ENCODE results near the gene KIF19. TPM values are rescaled to one million over a fixed set of nuclear protein-coding genes. Genes with fewer than 3 reads are reported as not detected.

KIF19 gene, protein sequence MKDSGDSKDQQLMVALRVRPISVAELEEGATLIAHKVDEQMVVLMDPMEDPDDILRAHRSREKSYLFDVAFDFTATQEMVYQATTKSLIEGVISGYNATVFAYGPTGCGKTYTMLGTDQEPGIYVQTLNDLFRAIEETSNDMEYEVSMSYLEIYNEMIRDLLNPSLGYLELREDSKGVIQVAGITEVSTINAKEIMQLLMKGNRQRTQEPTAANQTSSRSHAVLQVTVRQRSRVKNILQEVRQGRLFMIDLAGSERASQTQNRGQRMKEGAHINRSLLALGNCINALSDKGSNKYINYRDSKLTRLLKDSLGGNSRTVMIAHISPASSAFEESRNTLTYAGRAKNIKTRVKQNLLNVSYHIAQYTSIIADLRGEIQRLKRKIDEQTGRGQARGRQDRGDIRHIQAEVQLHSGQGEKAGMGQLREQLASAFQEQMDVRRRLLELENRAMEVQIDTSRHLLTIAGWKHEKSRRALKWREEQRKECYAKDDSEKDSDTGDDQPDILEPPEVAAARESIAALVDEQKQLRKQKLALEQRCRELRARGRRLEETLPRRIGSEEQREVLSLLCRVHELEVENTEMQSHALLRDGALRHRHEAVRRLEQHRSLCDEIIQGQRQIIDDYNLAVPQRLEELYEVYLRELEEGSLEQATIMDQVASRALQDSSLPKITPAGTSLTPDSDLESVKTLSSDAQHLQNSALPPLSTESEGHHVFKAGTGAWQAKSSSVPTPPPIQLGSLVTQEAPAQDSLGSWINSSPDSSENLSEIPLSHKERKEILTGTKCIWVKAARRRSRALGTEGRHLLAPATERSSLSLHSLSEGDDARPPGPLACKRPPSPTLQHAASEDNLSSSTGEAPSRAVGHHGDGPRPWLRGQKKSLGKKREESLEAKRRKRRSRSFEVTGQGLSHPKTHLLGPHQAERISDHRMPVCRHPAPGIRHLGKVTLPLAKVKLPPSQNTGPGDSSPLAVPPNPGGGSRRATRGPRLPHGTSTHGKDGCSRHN
- total RNA-seq: 0.50 and 0.57 TPM in 2 replicates

GRCh38 chr17:74325743-74326379 is at the start of gene KIF19:
Gene KIF19, plus strand, starts transcription at chr17:74326226. Its CDS starts 124 bp downstream, at chr17:74326350.
- intact Hi-C loops (cut with micrococcal nuclease): loop anchor here (1.0 kb wide), 1 partner anchor 28 kb away; no protein-coding TSS in a partner anchor

DNA sequence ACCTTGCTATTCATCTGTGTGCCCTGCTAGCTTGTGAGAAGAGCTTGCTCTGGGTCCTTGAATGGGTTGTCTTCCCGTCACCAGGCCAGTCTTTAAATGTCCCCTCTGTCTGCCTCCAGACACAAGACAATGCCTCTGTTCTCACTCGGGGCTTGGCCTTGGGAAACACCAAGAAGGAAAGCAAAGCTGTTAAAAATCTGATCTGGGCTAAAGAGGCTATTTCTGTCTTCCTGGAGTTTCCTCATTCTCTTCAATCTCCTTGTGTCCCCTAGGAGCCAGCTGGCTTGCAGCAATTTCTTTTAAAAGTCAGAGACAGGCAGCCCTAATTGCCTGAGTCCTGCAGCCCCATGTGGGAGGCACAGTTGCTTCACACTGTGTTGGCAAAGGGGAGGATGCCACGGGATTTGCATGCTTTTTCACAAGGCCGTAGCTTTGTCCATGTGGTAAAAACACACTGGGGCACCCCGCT is 49.5 kb upstream of the KIF19 start:
- intact Hi-C loops (cut with micrococcal nuclease): no loop called here

DNA sequence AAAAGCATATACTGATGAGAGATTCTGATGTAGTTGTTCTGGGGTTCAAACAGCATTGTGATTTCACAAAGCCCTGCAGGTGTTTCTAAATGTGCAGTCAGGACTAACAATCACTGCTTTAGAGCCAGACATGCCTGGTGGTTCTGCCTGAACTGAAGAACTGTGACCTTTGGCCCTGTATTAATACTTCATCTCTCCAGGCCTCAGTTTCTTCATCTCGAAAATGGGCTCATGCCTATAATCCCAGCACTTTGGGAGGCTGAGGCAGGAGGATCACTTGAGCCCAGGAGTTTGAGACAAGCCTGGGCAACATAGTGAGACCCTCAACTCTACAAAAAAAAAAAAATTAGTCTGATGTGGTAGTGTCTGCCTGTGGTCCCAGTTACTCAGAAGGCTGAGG is 48.1 kb upstream of the KIF19 start:
- intact Hi-C loops (cut with micrococcal nuclease): no loop called here

GRCh38 chr17:74279617-74280016 is 46.4 kb upstream of the KIF19 start:
- intact Hi-C loops (cut with micrococcal nuclease): loop anchor here (10.0 kb wide), 1 partner anchor 235 kb away; no protein-coding TSS in a partner anchor

DNA sequence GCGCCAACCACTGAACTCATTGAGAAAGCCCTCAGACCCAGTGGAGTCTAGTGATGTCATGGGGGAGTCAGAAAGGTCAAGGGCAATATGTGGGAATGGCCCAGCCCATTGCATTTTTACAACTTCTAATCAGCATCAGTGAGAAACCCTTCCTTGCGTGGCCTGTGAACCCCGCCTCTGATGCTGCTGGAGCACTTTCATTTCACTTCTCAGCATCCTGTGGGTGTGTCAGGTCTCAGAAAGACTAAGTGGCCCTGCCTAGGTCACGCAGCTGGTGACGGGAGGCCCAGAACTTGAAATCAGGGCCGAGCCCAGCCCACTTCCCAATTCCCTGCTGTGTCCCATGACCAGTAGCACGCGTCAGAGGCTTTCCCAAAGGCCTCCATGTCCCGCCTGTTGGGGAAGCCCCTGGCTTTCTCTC is 45.9 kb upstream of the KIF19 start:
- intact Hi-C loops (cut with micrococcal nuclease): loop anchor here (10.0 kb wide), 1 partner anchor 235 kb away; no protein-coding TSS in a partner anchor

DNA sequence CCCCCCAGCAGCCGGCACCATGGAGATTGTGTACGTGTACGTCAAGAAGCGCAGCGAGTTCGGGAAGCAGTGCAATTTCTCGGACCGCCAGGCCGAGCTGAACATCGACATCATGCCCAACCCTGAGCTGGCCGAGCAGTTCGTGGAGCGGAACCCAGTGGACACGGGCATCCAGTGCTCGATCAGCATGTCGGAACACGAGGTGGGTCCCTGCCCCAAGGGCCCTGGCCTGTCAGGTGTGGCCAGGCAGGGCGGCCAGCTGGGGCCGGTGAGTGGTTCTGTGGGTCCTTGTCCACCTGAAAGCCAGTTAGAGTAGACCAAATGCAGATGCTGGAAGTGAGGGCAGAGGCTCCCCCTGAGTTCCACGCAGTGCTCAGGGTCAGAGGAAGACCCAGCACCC is 44.2 kb upstream of the KIF19 start:
- intact Hi-C loops (cut with micrococcal nuclease): loop anchor here (2.0 to 10.0 kb wide), 2 partner anchors 71 to 233 kb away; no protein-coding TSS in a partner anchor

DNA sequence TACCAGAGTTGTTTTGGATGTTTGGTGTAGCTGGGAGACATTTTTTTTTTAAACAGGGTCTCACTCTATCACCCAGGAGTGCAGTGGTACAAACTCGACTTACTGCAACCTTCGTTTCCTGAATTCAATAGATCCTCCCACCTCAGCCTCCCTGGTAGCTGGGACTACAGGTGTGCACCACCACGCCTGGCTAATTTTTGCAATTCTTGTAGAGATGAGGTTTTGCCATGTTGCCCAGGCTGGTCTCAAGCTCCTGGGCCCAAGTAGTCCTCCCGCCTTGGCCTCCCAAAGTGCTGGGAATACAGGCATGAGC is 43.8 kb upstream of the KIF19 start:
- intact Hi-C loops (cut with micrococcal nuclease): loop anchor here (2.0 to 10.0 kb wide), 2 partner anchors 71 to 233 kb away; no protein-coding TSS in a partner anchor

DNA sequence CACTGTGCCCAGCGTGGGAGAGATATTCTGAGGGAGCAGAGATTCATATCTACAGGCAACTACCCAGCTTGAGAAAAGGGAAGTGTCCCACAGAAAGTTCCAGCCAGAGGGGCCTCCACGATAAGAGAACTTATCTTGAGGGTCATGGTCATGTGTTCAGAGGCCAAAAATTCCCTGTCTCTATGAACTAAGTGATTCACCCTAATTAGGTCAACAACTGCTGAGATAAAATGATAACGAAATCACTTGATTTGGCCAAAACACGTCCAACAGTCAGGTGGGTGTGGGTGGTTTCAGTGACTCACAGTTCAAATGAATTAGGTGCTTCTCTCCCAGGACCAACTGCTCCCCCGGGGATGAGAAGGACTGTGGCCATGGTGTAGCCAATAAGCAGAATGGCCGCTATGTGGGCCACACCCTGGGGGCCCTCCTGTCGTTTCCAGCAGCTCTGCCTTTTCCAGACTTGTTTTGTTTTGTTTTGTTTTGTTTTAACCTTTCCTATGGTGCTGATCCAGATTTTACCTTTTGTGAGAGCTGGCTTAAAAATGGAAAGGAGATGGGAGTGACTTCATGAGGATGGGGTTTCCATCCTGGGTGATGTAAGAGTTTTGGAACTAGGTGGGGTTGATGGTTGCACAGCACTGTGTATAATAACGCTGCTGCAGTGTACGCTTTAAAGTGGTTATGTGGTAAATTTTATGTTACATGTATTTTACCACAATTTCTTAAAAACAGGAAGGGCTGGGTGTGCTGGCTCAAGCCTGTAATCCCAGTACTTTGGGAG is 43.2 kb upstream of the KIF19 start:
- intact Hi-C loops (cut with micrococcal nuclease): loop anchor here (1.0 to 10.0 kb wide), 3 partner anchors 14 to 232 kb away; no protein-coding TSS in a partner anchor

GRCh38 chr17:74283371-74283673 is 42.7 kb upstream of the KIF19 start:
- intact Hi-C loops (cut with micrococcal nuclease): loop anchor here (1.0 to 10.0 kb wide), 3 partner anchors 13 to 231 kb away; no protein-coding TSS in a partner anchor

GRCh38 chr17:74287031-74287602 is 38.9 kb upstream of the KIF19 start:
- intact Hi-C loops (cut with micrococcal nuclease): loop anchor here (10.0 kb wide), 1 partner anchor 228 kb away; no protein-coding TSS in a partner anchor

GRCh38 chr17:74288785-74289184 is 37.2 kb upstream of the KIF19 start:
- intact Hi-C loops (cut with micrococcal nuclease): loop anchor here (10.0 kb wide), 1 partner anchor 226 kb away; no protein-coding TSS in a partner anchor

GRCh38 chr17:74289688-74290087 is 36.3 kb upstream of the KIF19 start:
- intact Hi-C loops (cut with micrococcal nuclease): loop anchor here (10.0 kb wide), 1 partner anchor 225 kb away; no protein-coding TSS in a partner anchor

DNA sequence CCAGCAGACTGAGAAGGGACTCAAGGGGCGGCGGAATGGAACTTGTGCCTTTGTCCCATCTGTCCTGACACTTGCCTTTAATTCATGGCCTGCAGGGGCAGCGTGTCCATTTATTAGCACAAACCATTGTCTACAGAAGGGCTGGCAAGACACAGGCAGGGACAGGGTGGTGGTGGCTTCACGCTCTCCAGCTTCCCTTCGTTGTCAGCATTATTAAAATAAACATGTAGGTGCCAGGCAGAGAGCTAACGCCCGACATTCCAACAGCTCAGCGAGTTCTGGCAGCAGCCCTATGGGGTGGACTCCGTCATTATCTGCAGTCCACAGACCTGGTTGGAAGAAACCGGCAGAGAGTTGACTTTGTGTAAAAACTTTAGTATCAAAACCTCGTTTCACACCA is 35.7 kb upstream of the KIF19 start:
- intact Hi-C loops (cut with micrococcal nuclease): no loop called here

- intact Hi-C loops (cut with micrococcal nuclease): no loop called here
Measured at GRCh38 chr17:74292495-74292894, 33.5 kb upstream of the KIF19 start.

- intact Hi-C loops (cut with micrococcal nuclease): loop anchor here (1.0 to 2.0 kb wide), 2 partner anchors 13 to 85 kb away; no protein-coding TSS in a partner anchor
Measured at GRCh38 chr17:74295625-74296547, 30.1 kb upstream of the KIF19 start.

DNA sequence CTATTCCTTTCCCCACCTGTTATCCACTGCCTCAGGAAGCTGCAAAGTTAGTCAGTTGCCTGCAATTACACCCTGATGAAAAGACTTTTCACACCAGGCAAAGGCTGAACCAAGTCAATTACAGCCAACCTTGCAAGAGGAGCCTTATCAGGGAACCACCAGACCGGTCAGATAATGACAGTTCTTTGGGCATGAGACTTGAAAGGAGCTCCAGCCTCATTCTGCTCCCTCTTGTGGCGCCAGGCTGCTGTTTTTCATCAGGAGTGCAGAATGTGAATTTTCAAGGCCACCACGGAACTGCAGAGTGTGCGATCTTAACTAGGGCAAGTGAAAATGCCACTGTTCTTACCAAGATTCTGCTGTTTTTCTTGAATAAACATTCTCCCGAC is 29.5 kb upstream of the KIF19 start:
- intact Hi-C loops (cut with micrococcal nuclease): loop anchor here (1.0 to 2.0 kb wide), 2 partner anchors 13 to 86 kb away; no protein-coding TSS in a partner anchor

DNA sequence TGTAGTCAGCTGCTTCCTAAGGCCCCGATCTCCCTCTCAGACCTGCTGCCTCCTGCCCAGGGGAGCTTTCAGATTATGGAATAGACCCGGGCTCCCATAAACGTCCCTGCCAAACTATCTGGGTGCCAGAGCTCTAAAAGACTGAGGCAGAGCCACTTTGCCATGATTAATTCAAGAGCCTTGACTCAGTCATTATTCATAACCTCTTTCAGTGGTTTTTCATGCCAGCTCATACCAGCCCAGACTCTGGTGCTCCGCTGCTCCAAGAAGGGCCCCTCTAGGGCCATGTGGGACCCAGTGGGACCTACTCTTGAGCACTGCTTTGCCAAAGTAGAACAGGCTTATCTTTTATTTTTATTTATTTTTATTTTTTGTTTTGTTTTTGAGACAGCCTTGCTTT is 28.1 kb upstream of the KIF19 start:
- intact Hi-C loops (cut with micrococcal nuclease): loop anchor here (2.0 kb wide), 1 partner anchor 87 kb away; no protein-coding TSS in a partner anchor

DNA sequence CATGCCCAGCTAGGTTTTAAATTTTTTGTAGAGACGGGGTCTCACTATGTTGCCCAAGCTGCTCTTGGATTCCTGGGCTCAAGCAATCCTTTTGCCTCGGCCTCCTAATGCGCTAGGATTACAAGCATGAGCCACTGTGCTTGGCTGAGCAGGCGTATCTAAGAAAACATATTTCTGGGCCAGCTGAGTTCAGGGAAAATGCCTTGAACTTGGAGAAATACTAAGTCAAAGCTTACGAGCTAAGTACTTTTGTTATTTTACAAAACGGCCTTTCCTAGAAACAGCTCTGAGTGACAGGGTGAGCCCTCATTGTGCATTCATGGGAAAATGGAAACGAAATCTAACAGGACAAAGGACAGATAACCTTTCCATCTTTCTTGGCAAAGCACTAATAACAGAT is 27.2 kb upstream of the KIF19 start:
- intact Hi-C loops (cut with micrococcal nuclease): no loop called here
